ENCODE data around the gene FOS. TPM values are rescaled to one million over a fixed set of nuclear protein-coding genes. Genes with fewer than 3 reads are reported as not detected.

The FOS gene
- total RNA-seq, 2 experiments from 2014 or later: 81.8 to 84.6 TPM

DNA sequence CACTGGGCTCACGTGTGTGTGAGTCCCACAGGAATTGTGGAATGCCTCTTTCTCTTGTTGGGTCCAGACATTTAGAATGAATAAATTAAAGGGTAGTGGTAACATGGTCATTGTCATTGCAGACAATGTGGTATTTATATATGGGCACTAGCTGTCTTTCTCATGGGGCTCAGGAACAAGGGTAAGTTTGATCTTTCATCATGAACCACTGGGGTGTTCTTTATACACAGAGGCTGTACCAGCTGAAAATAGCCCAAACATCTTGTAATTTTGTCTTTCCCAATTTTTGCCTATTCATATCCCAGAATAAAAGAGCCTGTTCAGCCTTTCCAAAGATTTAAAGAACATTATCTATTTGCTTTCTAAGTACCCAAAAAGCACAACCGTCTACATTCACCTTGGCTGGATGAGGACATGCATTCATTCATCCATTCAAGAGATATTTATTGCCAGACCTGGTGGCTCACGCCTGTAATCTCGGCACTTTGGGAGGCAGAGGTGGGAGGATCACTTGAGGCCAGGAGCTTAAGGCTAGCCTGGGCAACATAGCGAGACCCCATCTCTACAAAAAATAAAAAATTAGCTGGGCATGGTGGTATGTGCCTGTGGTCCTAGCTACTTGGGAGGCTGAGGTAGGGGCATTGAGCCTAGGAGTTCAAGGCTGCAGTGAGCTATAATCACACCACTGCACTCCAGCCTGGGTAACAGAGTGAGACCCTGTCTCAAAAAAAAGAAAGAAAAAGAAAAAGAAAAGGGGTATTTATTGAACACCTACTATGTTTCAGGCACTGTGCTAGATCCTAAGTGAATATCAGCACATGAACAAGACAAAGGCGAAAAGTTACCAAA, 4.4 kb upstream of the FOS start:
- peaks cover 2% of the 10 kb centered on the region for H3K36me3 Mint-ChIP-seq (ENCODE audit: low read depth)
- H3K4me3 Mint-ChIP-seq: no peak overlapping the region
- CTCF ChIA-PET: interaction anchor here (1.0 to 1.1 kb wide), 2 partner anchors 9 to 21 kb away, joined by 3 to 4 read pairs; no protein-coding TSS in a partner anchor
- DNase-seq (no peak), ATAC-seq (no peak)
- intact Hi-C loops (cut with micrococcal nuclease): no loop called here
- peaks cover 29% of the 10 kb centered on the region for H3K4me1 Mint-ChIP-seq (ENCODE audit: low read depth)
- TF ChIP-seq, protein P1, sequence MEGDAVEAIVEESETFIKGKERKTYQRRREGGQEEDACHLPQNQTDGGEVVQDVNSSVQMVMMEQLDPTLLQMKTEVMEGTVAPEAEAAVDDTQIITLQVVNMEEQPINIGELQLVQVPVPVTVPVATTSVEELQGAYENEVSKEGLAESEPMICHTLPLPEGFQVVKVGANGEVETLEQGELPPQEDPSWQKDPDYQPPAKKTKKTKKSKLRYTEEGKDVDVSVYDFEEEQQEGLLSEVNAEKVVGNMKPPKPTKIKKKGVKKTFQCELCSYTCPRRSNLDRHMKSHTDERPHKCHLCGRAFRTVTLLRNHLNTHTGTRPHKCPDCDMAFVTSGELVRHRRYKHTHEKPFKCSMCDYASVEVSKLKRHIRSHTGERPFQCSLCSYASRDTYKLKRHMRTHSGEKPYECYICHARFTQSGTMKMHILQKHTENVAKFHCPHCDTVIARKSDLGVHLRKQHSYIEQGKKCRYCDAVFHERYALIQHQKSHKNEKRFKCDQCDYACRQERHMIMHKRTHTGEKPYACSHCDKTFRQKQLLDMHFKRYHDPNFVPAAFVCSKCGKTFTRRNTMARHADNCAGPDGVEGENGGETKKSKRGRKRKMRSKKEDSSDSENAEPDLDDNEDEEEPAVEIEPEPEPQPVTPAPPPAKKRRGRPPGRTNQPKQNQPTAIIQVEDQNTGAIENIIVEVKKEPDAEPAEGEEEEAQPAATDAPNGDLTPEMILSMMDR (IDR thresholded peaks at IDR 0.05): no peak
- no peak overlapping the region for H3K27ac Mint-ChIP-seq
- POLR2A ChIA-PET: no interaction called here
- no peaks in the 10 kb centered on the region for H3K9me3 Mint-ChIP-seq
- H3K27me3 Mint-ChIP-seq: peaks cover 35% of the 10 kb centered on the region

DNA sequence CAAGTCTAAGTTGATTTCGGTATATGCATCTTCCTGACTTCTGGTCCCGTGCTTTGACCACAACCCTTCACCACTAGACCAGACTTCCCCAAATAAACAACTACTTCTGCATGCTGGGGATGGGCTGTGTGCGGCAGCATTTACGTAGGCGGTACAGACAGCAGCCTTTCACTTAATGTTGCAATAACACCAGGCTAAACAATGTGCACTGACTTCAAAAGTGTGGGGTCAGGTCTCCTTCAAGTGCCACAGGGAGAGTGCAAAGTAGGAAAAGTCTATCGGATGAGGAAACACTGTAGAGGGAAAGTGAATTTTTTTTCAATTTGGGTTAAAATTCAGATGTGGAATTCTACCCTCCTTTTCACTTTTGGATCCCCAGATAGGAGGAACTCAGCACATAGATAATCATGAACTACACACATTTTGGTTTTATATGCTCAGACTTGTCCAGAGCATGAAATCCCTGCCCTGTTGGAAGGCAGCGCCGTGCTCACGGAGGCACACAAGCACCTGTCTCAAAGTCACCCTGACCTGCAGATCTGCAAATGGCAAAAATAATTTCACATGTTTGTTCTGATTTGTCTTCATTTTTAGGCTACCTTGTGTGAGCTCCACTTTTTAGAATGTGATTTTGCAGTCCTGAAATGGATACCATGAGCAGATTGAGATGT, 3.6 kb upstream of the FOS start:
- H3K9me3 Mint-ChIP-seq: no peaks in the 10 kb centered on the region
- TF ChIP-seq, protein P1 (IDR thresholded peaks at IDR 0.05): no peak
- H3K36me3 Mint-ChIP-seq (ENCODE audit: low read depth): peaks cover 9% of the 10 kb centered on the region
- H3K4me1 Mint-ChIP-seq (ENCODE audit: low read depth): peaks cover 32% of the 10 kb centered on the region
- H3K4me3 Mint-ChIP-seq: no peak overlapping the region
- H3K27me3 Mint-ChIP-seq: peaks cover 37% of the 10 kb centered on the region
- ATAC-seq (no peak), DNase-seq (peak; percentile 54)
- intact Hi-C loops (cut with micrococcal nuclease): no loop called here
- ChIA-PET CTCF (interaction anchor here (1.1 kb wide), 1 partner anchor 21 kb away, joined by 3 read pairs; no protein-coding TSS in a partner anchor), POLR2A (interaction anchor here (0.6 kb wide), 1 partner anchor 441 kb away, joined by 3 read pairs; no protein-coding TSS in a partner anchor)
- no peak overlapping the region for H3K27ac Mint-ChIP-seq

DNA sequence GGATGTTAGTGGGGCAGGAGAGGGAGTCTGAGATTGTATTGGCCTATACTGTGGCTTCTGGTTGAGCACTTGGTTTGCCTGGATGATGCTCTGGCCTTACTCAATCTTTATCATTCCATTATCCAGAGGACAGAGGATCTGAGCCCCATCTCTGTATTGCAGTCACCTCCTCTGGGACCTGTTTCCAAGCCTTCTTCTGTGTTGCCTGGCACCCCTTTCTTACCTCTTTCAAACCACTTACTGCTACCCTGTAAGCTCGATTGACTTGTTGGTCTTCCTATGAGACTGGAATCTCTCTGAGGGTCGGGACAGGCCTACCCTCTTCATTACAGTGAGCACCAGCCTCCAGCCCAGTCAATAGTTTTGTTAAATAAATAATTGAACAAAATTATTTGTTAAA, 3.0 kb upstream of the FOS start:
- POLR2A ChIA-PET: interaction anchor here (0.6 kb wide), 1 partner anchor 441 kb away, joined by 3 read pairs; no protein-coding TSS in a partner anchor
- no peak overlapping the region for H3K4me3 Mint-ChIP-seq

DNA sequence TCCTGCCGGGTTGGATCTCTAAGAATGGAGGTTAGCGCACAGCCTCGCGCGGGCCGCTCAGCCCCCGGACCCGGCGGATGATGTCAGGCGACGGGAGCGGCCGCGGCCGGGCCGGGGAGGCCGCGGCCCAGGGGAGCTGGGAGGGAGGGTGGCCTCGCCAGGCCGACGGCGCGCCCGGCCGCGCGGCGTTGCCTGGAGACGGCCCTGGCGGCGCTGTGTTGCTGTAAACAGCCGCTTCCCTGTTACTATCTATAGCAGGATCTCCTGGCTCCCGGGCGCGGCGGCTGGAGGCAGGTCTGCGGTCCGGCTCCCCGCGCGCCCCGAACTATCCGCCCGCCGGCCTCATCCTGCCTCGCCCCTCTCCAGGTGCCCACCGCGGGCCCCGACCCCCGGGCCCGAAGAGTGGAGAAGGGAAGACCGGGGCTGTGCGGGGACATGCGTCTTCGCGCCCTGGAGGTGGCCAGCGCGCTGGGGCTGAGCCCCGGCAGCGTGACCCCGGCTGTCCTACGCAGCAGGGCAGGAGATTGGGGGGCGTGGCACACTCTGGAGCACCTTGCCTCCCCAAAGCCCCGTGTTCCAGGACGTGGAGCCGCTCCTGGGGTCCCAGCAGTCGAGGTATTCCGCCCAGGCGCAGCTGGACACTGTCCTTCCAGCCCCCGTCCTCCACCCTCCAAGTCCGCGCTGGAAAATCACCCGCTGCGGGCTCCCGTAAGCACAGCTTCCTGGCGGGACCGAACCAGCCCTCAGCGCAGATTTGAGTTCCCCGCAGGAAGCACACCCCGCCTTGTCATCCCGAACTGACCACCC, 1.4 kb upstream of the FOS start:
- intact Hi-C loops (cut with micrococcal nuclease): no loop called here
- peak; percentile 56 for DNase-seq
- CTCF ChIA-PET: interaction anchor here (0.6 to 1.4 kb wide), 4 partner anchors 11 to 134 kb away, joined by 3 to 4 read pairs (median 3); no protein-coding TSS in a partner anchor
- Mint-ChIP-seq H3K4me3 (peak overlapping the region; percentile 86), H3K27me3 (peaks cover 34% of the 10 kb centered on the region), H3K27ac (peak overlapping the region; percentile 69), H3K4me1 (ENCODE audit: low read depth) (peaks cover 40% of the 10 kb centered on the region), H3K9me3 (no peaks in the 10 kb centered on the region), H3K36me3 (ENCODE audit: low read depth) (peaks cover 27% of the 10 kb centered on the region)
- TF ChIP-seq, protein P1 (IDR thresholded peaks at IDR 0.05): no peak
- POLR2A ChIA-PET: interaction anchor here (0.7 to 2.0 kb wide), 5 partner anchors 11 to 150 kb away, joined by 3 to 7 read pairs (median 4); partner anchors contain the start of gene NEK9
- peak; percentile 10 for ATAC-seq

More for the DNA sequence above, 3.0 kb upstream of the FOS start:
- H3K27ac Mint-ChIP-seq: no peak overlapping the region
- H3K36me3 Mint-ChIP-seq (ENCODE audit: low read depth): peaks cover 15% of the 10 kb centered on the region
- TF ChIP-seq, protein P1 (IDR thresholded peaks at IDR 0.05): no peak
- DNase-seq (no peak), ATAC-seq (no peak)
- H3K9me3 Mint-ChIP-seq: no peaks in the 10 kb centered on the region
- CTCF ChIA-PET: no interaction called here
- peaks cover 31% of the 10 kb centered on the region for H3K4me1 Mint-ChIP-seq (ENCODE audit: low read depth)
- H3K27me3 Mint-ChIP-seq: peaks cover 38% of the 10 kb centered on the region
- intact Hi-C loops (cut with micrococcal nuclease): no loop called here

All from activated CD8-positive, alpha-beta T cell treated with anti-CD3 and anti-CD28 coated beads for 36 hours (primary cell).